GM19238 (cell line): ENCODE results near the gene FAM131C.

Source experiments
- DNase-seq: peaks from one replicate; pipeline ENCODE4 v3.0.0; 2011; ENCODE audit warnings: low spot score; ENCODE audit not compliant: insufficient read length

FAM131C gene

GRCh38 chr1:16101623-16102022, 28.2 kb upstream of the FAM131C start:
- DNase-seq: no peak

DNA sequence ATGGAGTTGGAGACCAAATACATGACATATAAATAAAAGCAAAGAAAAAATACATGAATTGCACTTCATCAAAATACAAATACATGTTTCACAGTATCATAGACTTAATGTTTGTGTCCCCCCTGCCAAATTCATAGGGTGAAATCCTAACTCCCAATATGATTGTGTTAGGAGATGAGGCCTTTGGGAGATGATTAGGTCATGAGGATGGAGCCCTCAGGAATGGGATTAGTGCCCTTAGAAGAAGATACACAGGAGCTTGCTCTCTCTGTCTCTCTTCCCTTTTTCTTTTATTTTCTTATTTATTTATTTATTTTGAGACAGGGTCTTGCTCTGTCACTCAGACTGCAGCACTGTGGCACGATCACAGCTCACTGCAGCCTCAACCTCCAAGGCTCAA, 26.0 kb upstream of the FAM131C start:
- DNase-seq: no peak

DNA sequence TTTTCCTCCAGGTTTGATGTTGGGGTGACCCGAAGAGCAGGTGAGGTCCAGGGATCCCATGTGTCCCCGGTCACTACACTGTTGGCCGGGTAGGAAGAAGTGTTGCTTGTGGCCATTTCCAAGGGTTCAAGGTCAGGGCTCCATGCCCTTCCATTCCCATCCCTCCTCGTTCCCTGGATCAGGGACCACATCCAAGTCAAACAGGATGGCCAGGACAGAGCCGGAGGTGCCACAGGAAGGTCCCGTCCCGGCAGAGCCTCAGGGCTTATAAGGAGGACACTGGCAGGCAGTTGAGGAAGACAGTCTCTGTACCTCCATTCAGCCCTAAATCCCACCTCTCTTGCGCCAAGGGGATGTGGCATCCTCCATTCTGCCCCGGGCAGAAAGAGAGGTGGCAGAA, 22.0 kb upstream of the FAM131C start:
- DNase-seq: no peak

DNA sequence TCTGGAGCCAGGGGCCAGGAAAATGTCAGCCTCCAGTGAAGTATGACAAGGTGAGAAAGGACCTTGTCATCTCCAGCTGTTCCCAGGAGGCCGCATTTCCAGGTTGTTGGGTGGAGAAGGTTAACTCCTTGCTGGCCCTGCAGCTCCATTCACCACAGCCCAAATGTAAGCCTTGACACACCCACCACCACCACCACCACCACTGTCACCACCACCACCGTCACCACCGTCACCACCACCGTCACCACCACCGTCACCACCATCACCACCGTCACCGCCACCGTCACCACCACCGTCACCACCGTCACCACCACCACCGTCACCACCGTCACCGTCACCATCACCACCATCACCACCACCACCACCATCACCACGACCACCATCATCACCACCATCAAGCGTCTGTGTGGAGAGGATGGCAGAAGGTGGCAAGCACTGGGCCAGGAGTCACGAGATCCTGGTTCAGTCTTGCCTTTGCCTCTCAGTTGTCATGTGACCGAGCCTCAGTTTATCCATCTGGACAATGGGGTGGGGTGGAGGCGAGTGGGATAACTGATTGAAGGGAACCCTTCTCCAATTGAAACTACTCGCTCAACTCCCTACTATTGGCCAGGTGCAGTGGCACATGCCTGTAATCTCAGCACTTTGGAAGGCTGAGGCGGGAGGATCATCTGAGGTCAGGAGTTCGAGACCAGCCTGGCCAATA, 21.2 kb upstream of the FAM131C start:
- DNase-seq: no peak

DNA sequence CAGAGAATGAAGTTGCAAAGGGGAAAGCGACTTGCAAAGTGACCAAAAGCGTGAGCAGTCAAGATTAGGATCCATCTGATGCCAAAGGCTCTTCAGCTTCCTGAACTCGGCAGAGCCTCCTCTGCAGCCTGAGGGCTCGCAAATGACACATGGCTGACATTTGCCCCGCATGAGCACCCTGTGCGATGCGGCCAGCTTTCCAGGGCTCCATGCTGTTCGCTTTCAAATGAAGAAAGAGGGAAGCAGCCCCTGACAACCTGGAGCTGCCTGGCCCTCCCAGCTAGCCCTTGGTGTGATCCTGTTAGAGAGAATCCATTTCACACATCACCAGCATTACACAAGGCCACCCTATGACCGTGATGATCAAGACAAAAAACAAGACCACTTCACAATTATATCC, 20.2 kb upstream of the FAM131C start:
- DNase-seq: no peak

GRCh38 chr1:16092923-16093511, 19.6 kb upstream of the FAM131C start:
- no peak for DNase-seq

DNA sequence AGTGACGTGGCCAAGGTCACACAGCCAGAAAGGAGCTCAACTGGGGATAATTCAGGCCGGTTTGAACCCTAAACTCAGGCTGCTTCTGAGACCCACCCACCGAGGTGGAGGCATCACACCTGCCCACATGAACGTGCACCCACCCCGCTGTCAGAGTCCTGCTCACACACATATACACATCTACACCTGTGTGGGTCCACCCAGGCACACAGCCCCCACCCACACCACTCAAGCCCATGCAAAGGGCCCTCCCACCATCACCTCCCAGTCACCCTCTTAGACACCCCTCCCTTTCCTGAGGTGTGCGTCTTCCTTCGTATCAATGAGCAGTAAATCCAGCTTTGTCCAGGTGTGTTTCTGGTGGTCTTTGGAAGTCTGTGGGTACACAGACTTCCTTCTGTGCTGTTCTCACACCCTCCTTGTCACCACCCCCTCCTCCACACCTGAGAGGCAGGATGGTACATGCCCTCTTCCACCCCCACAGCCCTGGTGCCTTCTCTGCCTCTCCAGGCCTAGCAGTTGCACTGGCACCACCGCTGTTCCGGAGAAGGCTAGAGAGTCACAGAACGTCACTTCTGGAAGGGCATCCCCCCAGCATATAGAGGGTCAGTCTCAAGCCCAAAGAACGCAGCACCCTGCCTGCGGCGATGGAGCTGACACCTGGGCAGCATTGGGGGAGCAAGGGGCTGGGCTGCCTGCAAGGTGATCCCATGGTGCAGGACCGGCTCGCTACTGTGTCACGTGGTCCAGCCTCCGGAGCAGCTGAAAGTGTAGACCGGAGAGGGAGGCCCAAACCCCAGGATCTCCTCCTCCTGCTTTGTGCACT, 18.9 kb upstream of the FAM131C start:
- no peak for DNase-seq

DNA sequence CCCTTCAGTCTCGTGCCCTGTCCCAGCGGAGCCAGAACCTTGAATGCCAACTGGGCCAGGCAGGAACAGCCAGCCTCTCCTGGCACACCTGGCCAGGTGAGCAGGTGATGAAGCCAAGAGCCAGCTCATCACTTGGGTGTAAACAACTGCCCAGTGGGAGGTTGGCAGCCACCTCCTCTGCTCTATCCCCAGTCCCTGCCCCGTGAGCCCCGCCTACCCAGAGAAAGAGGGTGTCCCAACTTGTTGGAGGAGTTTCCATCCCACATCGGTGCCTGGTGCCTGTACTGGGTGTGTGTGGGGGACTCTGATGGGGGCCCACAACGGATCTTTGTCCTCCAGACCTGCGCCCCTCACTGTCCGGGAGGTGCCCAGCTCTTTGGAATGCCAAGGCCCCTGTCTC, 17.8 kb upstream of the FAM131C start:
- DNase-seq: no peak

GRCh38 chr1:16090076-16090826, 16.8 kb upstream of the FAM131C start:
- no peak for DNase-seq

- DNase-seq: no peak
Observed at GRCh38 chr1:16088996-16089395, 15.5 kb upstream of the FAM131C start.

- no peak for DNase-seq
Observed at GRCh38 chr1:16088351-16088911, 15.0 kb upstream of the FAM131C start.

GRCh38 chr1:16087733-16088132, 14.3 kb upstream of the FAM131C start:
- DNase-seq: no peak

DNA sequence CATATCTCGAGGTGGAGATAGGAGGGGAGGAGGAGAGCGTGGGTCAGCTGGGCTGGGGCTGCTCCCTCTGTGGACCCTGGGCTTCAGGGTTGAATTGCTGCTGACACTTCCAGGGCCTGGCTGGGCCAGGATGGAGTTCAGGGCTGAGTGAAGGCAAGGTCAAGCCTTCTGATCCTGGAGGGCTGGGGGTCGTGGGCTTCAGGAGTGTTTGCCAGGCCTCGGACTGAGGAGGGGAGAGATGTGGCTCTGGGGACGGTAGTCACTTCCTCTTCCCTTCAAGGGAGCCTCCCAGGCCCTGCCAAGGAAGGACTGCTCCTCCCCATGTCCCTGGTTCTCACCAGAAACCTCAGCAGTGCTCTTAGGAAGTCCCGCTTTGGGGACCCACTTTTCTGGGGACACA, 12.1 kb upstream of the FAM131C start:
- no peak for DNase-seq

GRCh38 chr1:16083486-16083885, 10.0 kb upstream of the FAM131C start:
- DNase-seq: no peak

DNA sequence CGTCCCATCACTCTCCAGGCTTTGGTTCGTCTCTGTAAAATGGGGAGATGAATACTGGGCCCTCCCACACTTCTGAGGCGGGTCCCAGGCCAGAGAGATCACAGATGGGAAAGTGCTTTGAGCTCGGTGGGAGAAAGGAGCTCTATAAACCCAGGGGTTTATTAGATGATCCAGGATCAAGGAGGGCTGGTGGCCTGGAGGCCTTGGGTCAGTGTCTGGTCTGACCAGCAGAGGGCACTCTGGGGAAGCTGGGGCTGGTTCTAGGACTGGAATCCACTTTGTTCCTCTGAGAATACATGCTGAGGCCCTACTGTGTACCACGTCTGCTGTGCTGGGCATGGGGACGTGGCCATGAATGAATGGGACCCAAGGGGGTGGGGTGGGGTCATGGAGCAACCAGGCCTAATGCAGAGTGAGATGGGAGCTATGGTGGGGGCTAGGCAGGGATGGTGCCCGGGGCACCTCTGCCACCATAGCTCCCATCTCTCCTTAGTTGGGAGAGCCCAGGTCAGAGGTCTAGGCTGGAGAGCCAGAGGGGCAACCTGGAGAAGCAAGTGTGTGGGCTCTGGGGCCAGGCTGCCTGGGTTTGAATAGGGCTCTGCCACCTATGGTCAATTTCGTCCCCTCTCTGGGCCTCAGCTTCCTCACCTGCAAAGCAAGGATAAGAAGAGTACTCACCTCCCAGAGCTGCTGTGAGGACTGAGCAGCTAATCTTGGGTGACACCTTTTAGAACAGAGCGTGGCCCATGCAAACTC, 9.0 kb upstream of the FAM131C start:
- DNase-seq: peak; percentile 49

GRCh38 chr1:16081636-16082035, 8.2 kb upstream of the FAM131C start:
- DNase-seq: no peak

DNA sequence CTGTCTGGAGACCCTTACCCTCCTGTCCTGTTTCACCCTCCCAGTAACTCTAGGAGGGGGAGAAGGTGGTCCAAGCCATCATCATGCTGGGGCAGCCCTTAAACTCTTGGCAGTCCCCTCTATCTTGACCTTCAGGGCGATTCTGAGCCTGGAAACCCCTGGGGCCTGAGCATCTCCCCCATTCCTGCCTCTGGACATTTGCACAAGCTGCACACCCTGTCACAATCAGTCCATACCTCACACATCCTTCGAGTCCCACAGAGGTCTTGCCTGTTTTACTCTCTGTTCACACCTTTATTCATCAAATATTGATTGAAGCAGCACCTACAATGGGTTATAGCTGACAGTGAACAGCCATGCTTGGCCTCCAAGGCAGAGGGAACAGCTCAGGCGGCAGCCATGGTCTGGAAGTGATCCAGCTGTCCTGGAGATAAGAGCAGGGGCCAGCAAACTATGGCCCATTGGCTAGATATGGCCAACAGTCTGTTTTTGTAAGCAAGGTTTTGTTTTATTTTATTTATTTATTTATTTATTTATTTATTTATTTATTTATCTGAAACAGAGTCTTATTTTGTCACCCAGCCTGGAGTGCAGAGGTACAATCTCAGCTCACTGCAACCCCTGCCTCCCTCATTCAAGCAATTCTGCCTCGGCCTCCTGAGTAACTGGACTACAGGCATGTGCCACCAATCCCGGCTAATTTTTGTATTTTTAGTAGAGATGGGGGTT, 7.1 kb upstream of the FAM131C start:
- no peak for DNase-seq

DNA sequence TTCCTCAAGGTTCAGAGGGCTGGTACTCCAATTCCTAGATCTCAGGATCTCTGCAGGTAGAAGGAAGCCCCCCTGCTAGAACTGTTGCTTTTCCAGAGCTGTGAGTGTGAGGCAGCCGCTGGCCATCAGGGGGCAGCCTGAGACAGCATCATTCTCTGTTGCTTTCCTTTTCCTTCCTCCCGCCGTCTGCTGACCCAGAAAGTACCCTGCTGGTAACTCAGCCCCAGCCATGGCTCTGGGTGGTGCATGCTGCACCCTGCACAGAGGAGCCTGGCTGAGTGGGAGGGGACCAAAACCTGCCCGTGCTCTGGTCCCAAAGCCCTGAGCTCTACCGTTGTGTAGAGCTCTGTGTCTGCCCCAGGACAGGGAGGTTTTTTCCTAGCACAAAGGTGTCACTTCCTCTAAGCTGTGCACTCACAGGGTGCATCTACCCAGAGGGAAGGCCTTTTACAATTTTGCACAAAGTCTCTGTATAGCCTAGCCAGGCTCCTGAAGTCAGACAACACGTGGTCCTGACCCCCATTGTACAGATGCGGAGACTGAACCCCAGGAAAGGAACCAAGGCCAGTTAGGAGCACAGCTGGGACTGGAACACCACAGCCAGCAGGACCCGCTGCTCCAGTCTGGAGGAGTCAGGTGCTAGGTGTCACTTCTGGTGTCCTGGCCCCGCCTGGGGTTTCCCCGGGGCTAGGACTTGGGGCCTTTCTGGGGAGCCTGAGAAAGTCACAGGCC, 5.6 kb upstream of the FAM131C start:
- DNase-seq: peak; percentile 68
